Loucy (cell line): ENCODE measurements around the gene OR5AC2.

Experiments
- H2AFZ ChIP-seq: fragments of 200-600 bp; sonication (generic); 2 replicates; pipeline ENCODE4 v1.6.0; 2016; ENCODE audit warnings: antibody characterized with exemption, mild to moderate bottlenecking, low read length, moderate library complexity
- H3F3A ChIP-seq: fragments of 200-600 bp; 2 replicates; pipeline ENCODE4 v1.6.0; 2016; ENCODE audit warnings: antibody characterized with exemption, low read depth, mild to moderate bottlenecking
- H3K27me3 ChIP-seq: fragments of 200-600 bp; sonication (generic); 2 replicates; pipeline ENCODE4 v1.6.1; 2014; ENCODE audit warnings: low read length, mild to moderate bottlenecking; ENCODE audit not compliant: insufficient read depth, poor library complexity, severe bottlenecking
- H3K36me3 ChIP-seq: fragments of 200-600 bp; sonication (generic); 2 replicates; pipeline ENCODE4 v1.6.1; 2016; ENCODE audit warnings: low read length; ENCODE audit not compliant: insufficient read depth
- H3K4me1 ChIP-seq: fragments of 200-600 bp; sonication (generic); 2 replicates; pipeline ENCODE4 v1.5.1; 2014; ENCODE audit warnings: low read length, mild to moderate bottlenecking; ENCODE audit not compliant: insufficient read depth, poor library complexity, severe bottlenecking
- H3K4me2 ChIP-seq: fragments of 200-600 bp; sonication (generic); 2 replicates; pipeline ENCODE4 v1.6.0; 2014; ENCODE audit warnings: antibody characterized with exemption, low read length, low read depth, mild to moderate bottlenecking; ENCODE audit not compliant: poor library complexity, severe bottlenecking
- H3K4me3 ChIP-seq: fragments of 200-600 bp; sonication (generic); 2 replicates; pipeline ENCODE4 v1.5.1; 2014; ENCODE audit warnings: low read length, mild to moderate bottlenecking, mixed read lengths; ENCODE audit not compliant: poor library complexity, severe bottlenecking
- H3K79me2 ChIP-seq: fragments of 200-600 bp; sonication (generic); 2 replicates; pipeline ENCODE4 v1.6.1; 2014; ENCODE audit warnings: low read length; ENCODE audit not compliant: insufficient read depth
- H3K9ac ChIP-seq: fragments of 200-600 bp; sonication (generic); 2 replicates; pipeline ENCODE4 v1.6.0; 2014; ENCODE audit warnings: mild to moderate bottlenecking, low read depth, low read length, moderate library complexity; ENCODE audit not compliant: poor library complexity, severe bottlenecking
- H3K9me2 ChIP-seq: fragments of 200-600 bp; sonication (generic); replicated peaks from 2 replicates; pipeline ENCODE4 v1.6.1; 2016; ENCODE audit warnings: low read depth, low read length, mixed read lengths
- H3K9me3 ChIP-seq: fragments of 200-600 bp; sonication (generic); 2 replicates; pipeline ENCODE4 v1.6.1; 2014; ENCODE audit warnings: mild to moderate bottlenecking, antibody characterized with exemption, low read length, low read depth; ENCODE audit not compliant: insufficient read depth
- H4K20me1 ChIP-seq: fragments of 200-600 bp; sonication (generic); 2 replicates; pipeline ENCODE4 v1.6.0; 2014; ENCODE audit warnings: antibody characterized with exemption, low read length, mild to moderate bottlenecking; ENCODE audit not compliant: insufficient read depth, poor library complexity, severe bottlenecking
- EZH2phosphoT487 ChIP-seq: fragments of 200-600 bp; IDR thresholded peaks from 2 replicates; pipeline ENCODE4 v1.6.1; 2018; ENCODE audit warnings: antibody characterized with exemption, mild to moderate bottlenecking, moderate library complexity, borderline replicate concordance
- TF ChIP-seq, protein P1 (sequence below): fragments of 200-600 bp; sonication (generic); conservative IDR thresholded peaks from 2 replicates; pipeline ENCODE4 v1.5.1; 2014; ENCODE audit warnings: mild to moderate bottlenecking, antibody characterized with exemption, low read length

OR5AC2 gene

DNA sequence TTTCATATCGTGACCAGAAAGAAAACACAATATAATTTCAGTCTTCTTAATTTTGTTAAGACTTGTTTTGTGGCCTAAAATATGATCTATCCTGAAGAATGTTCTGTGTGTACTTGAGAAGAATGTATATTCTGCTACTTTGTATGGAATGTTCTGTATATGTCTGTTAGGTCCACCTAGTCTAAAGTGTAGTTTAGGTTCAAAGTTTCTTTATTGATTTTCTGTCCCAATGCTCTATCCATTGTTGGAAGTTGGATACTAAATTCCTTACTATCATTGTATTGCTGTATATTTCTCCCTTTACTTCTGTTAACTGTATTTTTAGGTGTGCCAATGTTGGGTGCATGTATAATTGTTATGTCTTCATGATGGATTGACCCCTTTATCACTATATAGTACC is 21.2 kb downstream of the OR5AC2 start:
- no peak overlapping the region for H3K4me2 ChIP-seq
- no peaks in the 10 kb centered on the region for H4K20me1 ChIP-seq
- no peaks in the 10 kb centered on the region for H3K9me3 ChIP-seq
- no peaks in the 10 kb centered on the region for H3K9me2 ChIP-seq
- no peak overlapping the region for H2AFZ ChIP-seq
- no peaks in the 10 kb centered on the region for H3F3A ChIP-seq
- H3K27me3 ChIP-seq = no peaks in the 10 kb centered on the region
- H3K79me2 ChIP-seq = no peaks in the 10 kb centered on the region
- TF ChIP-seq, protein P1, sequence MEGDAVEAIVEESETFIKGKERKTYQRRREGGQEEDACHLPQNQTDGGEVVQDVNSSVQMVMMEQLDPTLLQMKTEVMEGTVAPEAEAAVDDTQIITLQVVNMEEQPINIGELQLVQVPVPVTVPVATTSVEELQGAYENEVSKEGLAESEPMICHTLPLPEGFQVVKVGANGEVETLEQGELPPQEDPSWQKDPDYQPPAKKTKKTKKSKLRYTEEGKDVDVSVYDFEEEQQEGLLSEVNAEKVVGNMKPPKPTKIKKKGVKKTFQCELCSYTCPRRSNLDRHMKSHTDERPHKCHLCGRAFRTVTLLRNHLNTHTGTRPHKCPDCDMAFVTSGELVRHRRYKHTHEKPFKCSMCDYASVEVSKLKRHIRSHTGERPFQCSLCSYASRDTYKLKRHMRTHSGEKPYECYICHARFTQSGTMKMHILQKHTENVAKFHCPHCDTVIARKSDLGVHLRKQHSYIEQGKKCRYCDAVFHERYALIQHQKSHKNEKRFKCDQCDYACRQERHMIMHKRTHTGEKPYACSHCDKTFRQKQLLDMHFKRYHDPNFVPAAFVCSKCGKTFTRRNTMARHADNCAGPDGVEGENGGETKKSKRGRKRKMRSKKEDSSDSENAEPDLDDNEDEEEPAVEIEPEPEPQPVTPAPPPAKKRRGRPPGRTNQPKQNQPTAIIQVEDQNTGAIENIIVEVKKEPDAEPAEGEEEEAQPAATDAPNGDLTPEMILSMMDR = no peak
- no peak for TF ChIP-seq EZH2phosphoT487
- H3K4me3 ChIP-seq = no peak overlapping the region
- H3K4me1 ChIP-seq = no peaks in the 10 kb centered on the region
- H3K9ac ChIP-seq = no peak overlapping the region
- no peaks in the 10 kb centered on the region for H3K36me3 ChIP-seq

DNA sequence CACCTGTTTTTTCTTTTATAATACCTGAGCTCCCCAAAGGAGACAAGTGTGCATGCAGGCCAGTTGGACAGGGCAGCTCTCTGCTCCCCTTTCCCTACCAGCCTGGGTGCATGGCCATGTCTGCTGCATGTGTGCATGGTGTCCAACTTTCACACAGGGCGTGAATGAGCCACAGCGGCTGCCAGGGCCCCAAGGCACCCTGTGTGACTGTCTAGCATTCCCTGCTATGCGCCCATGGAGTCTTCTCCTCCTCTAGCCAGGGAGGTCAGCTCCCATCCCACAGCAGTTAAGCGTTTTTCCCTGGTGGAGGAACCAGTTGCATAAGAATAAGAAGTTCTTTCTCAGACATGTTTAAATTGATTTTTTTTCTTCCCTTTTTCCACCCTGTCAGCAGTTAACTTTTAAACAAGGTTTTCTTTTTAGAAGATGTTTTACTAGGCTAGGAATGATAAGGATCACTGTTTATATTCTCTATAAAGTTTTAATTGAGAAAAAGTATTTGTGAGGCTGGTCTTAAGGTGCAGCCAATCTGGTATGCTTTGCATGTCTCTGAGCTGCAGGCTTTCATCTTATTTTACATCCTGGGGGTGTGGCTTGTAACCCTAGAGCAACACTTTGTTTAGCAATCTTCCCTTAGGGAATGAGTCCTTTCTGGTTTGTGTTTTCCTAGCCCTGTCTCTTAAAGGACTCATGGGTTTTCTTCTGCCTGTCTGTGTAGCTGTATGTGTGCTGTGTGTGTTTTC is 23.0 kb downstream of the OR5AC2 start:
- Histone ChIP-seq H4K20me1 (no peaks in the 10 kb centered on the region), H3K79me2 (no peaks in the 10 kb centered on the region), H3F3A (no peaks in the 10 kb centered on the region), H3K9me2 (no peaks in the 10 kb centered on the region), H3K9me3 (no peaks in the 10 kb centered on the region), H3K9ac (no peak overlapping the region), H3K4me3 (no peak overlapping the region), H3K27me3 (no peaks in the 10 kb centered on the region), H3K4me1 (no peaks in the 10 kb centered on the region), H3K36me3 (no peaks in the 10 kb centered on the region), H2AFZ (no peak overlapping the region), H3K4me2 (no peak overlapping the region)
- TF ChIP-seq, protein P1 = no peak
- TF ChIP-seq EZH2phosphoT487 = no peak

DNA sequence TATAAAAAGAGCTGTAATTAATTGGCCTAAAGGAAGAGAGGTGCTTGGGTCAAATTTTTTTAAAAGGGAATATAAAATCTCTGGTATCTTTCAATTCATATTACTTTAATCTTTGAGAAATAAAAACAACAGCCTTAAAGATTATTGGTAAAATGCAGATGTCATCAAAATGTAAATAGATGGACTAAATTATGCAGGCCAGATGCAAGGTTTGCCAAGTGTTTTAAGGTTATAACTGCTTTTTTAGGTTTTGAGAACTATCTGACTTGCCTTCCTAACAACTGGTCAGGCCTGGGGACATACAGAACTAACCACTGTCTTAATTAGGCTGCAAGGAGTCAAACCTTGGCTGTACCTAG is 23.6 kb downstream of the OR5AC2 start:
- H3K79me2 ChIP-seq = no peaks in the 10 kb centered on the region
- H3K4me3 ChIP-seq = no peak overlapping the region
- H2AFZ ChIP-seq = no peak overlapping the region
- no peak overlapping the region for H3K9ac ChIP-seq
- TF ChIP-seq, protein P1 = no peak
- TF ChIP-seq EZH2phosphoT487 = no peak
- H3K9me2 ChIP-seq = no peaks in the 10 kb centered on the region
- no peaks in the 10 kb centered on the region for H3K36me3 ChIP-seq
- no peaks in the 10 kb centered on the region for H4K20me1 ChIP-seq
- H3K4me1 ChIP-seq = no peaks in the 10 kb centered on the region
- no peaks in the 10 kb centered on the region for H3K27me3 ChIP-seq
- no peaks in the 10 kb centered on the region for H3K9me3 ChIP-seq
- H3F3A ChIP-seq = no peaks in the 10 kb centered on the region
- no peak overlapping the region for H3K4me2 ChIP-seq
